ENCODE data around the gene SASS6.
"Not testable (repeated sequence)": the region's sequence is repeated elsewhere in the genome, so short reads cannot be mapped to it uniquely, and the experiment has no call there.

The SASS6 gene

DNA sequence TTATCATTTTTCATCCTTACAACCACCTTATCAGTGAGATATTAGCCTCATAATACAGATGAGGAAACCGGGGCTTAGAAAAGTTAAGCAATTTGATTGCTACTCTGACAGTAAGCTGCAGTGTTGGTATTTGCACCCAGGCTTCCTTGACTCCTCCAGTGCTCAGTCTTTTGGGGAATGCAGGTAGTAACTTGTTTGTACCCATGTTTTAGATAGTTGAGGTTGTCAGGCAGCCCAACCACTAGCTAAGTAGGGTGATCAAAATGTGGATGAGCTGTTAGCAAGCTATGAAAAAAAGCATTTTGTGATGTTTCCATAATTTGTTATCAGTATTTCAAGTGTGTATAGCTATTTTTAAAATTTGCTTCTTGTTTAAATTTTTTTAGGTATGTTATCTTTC lies 80.8 kb downstream of the SASS6 start:
- Histone ChIP-seq H2AFZ (no peak overlapping the region), H3K27me3 (ENCODE audit: control insufficient read depth, insufficient read depth, low read length) (no peaks in the 10 kb centered on the region), H3K9me3 (ENCODE audit: control insufficient read depth, low read length) (no peaks in the 10 kb centered on the region), H3K4me1 (peaks cover 7% of the 10 kb centered on the region), H3K79me2 (peaks cover 12% of the 10 kb centered on the region), H3K4me2 (ENCODE audit: low read length) (no peak overlapping the region), H3K27ac (no peak overlapping the region), H3K4me3 (ENCODE audit: low read depth, low read length) (no peak overlapping the region), H3K36me3 (ENCODE audit: control insufficient read depth, insufficient read depth, low read length) (no peaks in the 10 kb centered on the region), H3K9ac (no peak overlapping the region)
- TF ChIP-seq, protein P1, sequence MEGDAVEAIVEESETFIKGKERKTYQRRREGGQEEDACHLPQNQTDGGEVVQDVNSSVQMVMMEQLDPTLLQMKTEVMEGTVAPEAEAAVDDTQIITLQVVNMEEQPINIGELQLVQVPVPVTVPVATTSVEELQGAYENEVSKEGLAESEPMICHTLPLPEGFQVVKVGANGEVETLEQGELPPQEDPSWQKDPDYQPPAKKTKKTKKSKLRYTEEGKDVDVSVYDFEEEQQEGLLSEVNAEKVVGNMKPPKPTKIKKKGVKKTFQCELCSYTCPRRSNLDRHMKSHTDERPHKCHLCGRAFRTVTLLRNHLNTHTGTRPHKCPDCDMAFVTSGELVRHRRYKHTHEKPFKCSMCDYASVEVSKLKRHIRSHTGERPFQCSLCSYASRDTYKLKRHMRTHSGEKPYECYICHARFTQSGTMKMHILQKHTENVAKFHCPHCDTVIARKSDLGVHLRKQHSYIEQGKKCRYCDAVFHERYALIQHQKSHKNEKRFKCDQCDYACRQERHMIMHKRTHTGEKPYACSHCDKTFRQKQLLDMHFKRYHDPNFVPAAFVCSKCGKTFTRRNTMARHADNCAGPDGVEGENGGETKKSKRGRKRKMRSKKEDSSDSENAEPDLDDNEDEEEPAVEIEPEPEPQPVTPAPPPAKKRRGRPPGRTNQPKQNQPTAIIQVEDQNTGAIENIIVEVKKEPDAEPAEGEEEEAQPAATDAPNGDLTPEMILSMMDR (IDR thresholded peaks at IDR 0.05) = no peak

DNA sequence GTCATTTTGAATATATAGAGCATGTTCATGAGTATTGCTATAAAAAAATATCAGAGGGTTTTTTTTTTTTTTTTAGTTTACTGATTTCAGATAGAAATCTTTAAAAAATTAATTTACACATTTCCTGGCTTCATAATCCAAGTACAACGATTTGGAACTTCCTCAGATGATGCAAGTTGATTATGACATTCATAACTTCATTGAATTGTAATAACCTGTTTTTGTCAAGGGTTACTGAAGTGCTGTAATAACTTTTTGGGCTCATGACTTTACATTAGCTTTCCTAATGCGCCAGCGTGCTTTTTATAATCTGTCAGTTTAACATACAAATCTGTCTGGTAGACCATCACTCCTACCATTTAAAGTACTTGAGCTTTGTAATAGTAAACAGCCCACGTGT lies 81.3 kb downstream of the SASS6 start:
- no peak overlapping the region for H2AFZ ChIP-seq
- no peak overlapping the region for H3K27ac ChIP-seq
- no peak overlapping the region for H3K4me3 ChIP-seq (ENCODE audit: low read depth, low read length)
- TF ChIP-seq, protein P1 (IDR thresholded peaks at IDR 0.05) = no peak
- no peaks in the 10 kb centered on the region for H3K9me3 ChIP-seq (ENCODE audit: control insufficient read depth, low read length)
- no peaks in the 10 kb centered on the region for H3K36me3 ChIP-seq (ENCODE audit: control insufficient read depth, insufficient read depth, low read length)
- H3K79me2 ChIP-seq = peaks cover 17% of the 10 kb centered on the region
- H3K9ac ChIP-seq = no peak overlapping the region
- peaks cover 10% of the 10 kb centered on the region for H3K4me1 ChIP-seq
- no peak overlapping the region for H3K4me2 ChIP-seq (ENCODE audit: low read length)
- no peaks in the 10 kb centered on the region for H3K27me3 ChIP-seq (ENCODE audit: control insufficient read depth, insufficient read depth, low read length)

DNA sequence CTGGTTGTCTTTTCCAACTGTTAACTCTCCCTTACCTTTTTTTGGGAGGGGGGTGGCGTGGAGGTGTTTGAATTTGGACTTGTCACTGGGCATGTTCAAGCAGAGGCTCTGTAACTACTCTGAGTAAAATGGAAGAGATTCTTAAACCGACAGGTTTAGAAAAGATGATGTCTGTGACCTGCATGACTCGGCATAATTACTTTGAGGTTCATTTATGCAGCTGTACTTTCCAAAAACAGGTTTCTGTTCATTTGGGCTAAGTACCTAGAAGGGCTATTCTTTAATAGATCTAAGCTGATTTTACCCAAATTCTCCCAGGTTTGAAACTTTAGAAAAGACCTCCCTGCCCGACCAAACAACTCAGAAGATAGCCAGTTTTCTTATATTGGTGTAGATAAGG lies 82.6 kb downstream of the SASS6 start:
- Histone ChIP-seq H3K27ac (no peak overlapping the region), H3K36me3 (ENCODE audit: control insufficient read depth, insufficient read depth, low read length) (no peaks in the 10 kb centered on the region), H3K9ac (no peak overlapping the region), H3K9me3 (ENCODE audit: control insufficient read depth, low read length) (no peaks in the 10 kb centered on the region), H3K4me3 (ENCODE audit: low read depth, low read length) (no peak overlapping the region), H3K27me3 (ENCODE audit: control insufficient read depth, insufficient read depth, low read length) (no peaks in the 10 kb centered on the region), H2AFZ (no peak overlapping the region), H3K4me1 (peaks cover 10% of the 10 kb centered on the region), H3K4me2 (ENCODE audit: low read length) (no peak overlapping the region), H3K79me2 (peaks cover 20% of the 10 kb centered on the region)
- TF ChIP-seq, protein P1 (IDR thresholded peaks at IDR 0.05) = no peak

DNA sequence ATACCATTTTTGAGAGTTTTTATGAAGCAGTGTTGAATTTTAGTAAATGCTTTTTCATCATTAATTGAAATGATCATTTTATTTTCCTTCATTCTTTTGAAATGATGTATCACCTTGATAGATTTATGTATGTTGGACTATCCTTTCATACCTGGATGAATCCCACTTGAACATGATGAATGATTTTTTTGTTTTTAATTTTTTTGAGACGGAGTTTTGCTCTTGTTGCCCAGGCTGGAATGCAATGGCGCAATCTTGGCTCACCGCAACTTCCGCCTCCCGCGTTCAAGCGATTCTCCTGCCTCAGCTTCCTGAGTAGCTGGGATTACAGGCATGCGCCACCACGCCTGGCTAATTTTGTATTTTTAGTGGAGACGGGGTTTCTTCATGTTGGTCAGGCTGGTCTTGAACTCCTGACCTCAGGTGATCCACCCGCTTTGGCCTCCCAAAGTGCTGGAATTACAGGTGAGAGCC lies 85.5 kb downstream of the SASS6 start:
- H3K9ac ChIP-seq; H2AFZ ChIP-seq; H3K36me3 ChIP-seq (ENCODE audit: control insufficient read depth, insufficient read depth, low read length); H3K27ac ChIP-seq; H3K4me2 ChIP-seq (ENCODE audit: low read length); H3K9me3 ChIP-seq (ENCODE audit: control insufficient read depth, low read length); H3K27me3 ChIP-seq (ENCODE audit: control insufficient read depth, insufficient read depth, low read length); H3K4me3 ChIP-seq (ENCODE audit: low read depth, low read length): not testable (repeated sequence)
- peaks cover 33% of the 10 kb centered on the region for H3K79me2 ChIP-seq
- H3K4me1 ChIP-seq = peaks cover 10% of the 10 kb centered on the region

DNA sequence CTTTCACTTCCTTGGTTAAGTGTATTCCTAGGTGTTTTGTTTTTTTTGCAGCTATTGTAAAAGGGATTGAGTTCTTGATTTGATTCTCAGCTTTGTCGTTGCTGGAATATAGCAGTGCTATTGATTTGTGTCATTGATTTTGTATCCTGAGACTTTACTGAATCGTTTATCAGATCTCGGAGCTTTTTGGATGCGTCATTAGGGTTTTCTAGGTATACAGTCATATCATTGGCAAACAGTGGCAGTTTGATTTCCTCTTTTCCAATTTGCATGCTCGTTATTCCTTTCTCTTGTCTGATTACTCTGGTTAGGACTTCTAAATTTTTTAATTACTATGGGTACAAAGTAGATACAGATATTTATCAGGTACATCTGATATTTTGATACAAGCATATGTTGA lies 87.5 kb downstream of the SASS6 start:
- Histone ChIP-seq H3K9ac (no peak overlapping the region), H3K27ac (no peak overlapping the region), H3K36me3 (ENCODE audit: control insufficient read depth, insufficient read depth, low read length) (no peaks in the 10 kb centered on the region), H3K27me3 (ENCODE audit: control insufficient read depth, insufficient read depth, low read length) (no peaks in the 10 kb centered on the region), H2AFZ (no peak overlapping the region), H3K4me1 (peaks cover 9% of the 10 kb centered on the region), H3K4me2 (ENCODE audit: low read length) (no peak overlapping the region), H3K79me2 (peaks cover 39% of the 10 kb centered on the region), H3K4me3 (ENCODE audit: low read depth, low read length) (no peak overlapping the region), H3K9me3 (ENCODE audit: control insufficient read depth, low read length) (no peaks in the 10 kb centered on the region)
- TF ChIP-seq, protein P1 (IDR thresholded peaks at IDR 0.05) = no peak
